ENCODE measurements around the gene AQP12A.

AQP12A gene

GRCh38 chr2:240724431-240724830 lies 32.8 kb downstream of the AQP12A start:
- H3K9me3 ChIP-seq: no peaks in the 10 kb centered on the region
- no peak for TF ChIP-seq CTCF (IDR thresholded peaks at IDR 0.05)
- H3K36me3 ChIP-seq: no peaks in the 10 kb centered on the region
- no peak overlapping the region for H3K27ac ChIP-seq
- no peaks in the 10 kb centered on the region for H3K4me1 ChIP-seq (ENCODE audit: control insufficient read depth in 1 of 2, insufficient read depth in 1 of 2, low read depth in 1 of 2, low read length in 1 of 2)
- H3K27me3 ChIP-seq: no peaks in the 10 kb centered on the region
- no peak overlapping the region for H3K4me3 ChIP-seq (ENCODE audit: low read depth in 1 of 2, low read length in 1 of 2)

- Histone ChIP-seq H3K27me3 (no peaks in the 10 kb centered on the region), H3K27ac (no peak overlapping the region)
These were observed 33.6 kb downstream of the AQP12A start for GRCh38 chr2:240725266-240725665.

GRCh38 chr2:240725671-240726070 lies 34.0 kb downstream of the AQP12A start:
- no peaks in the 10 kb centered on the region for H3K4me1 ChIP-seq (ENCODE audit: control insufficient read depth in 1 of 2, insufficient read depth in 1 of 2, low read depth in 1 of 2, low read length in 1 of 2)
- no peak overlapping the region for H3K27ac ChIP-seq
- H3K4me3 ChIP-seq (ENCODE audit: low read depth in 1 of 2, low read length in 1 of 2): no peak overlapping the region
- H3K9me3 ChIP-seq: no peaks in the 10 kb centered on the region
- H3K36me3 ChIP-seq: no peaks in the 10 kb centered on the region
- no peak for TF ChIP-seq CTCF (IDR thresholded peaks at IDR 0.05)
- no peaks in the 10 kb centered on the region for H3K27me3 ChIP-seq

More at GRCh38 chr2:240725266-240725665, 33.6 kb downstream of the AQP12A start:
- Histone ChIP-seq H3K36me3 (no peaks in the 10 kb centered on the region), H3K4me3 (ENCODE audit: low read depth in 1 of 2, low read length in 1 of 2) (no peak overlapping the region), H3K9me3 (no peaks in the 10 kb centered on the region), H3K4me1 (ENCODE audit: control insufficient read depth in 1 of 2, insufficient read depth in 1 of 2, low read depth in 1 of 2, low read length in 1 of 2) (no peaks in the 10 kb centered on the region)
- no peak for TF ChIP-seq CTCF (IDR thresholded peaks at IDR 0.05)

GRCh38 chr2:240726876-240727275 lies 35.2 kb downstream of the AQP12A start:
- TF ChIP-seq CTCF (IDR thresholded peaks at IDR 0.05): no peak
- no peaks in the 10 kb centered on the region for H3K9me3 ChIP-seq
- no peak overlapping the region for H3K27ac ChIP-seq
- no peaks in the 10 kb centered on the region for H3K27me3 ChIP-seq
- H3K36me3 ChIP-seq: no peaks in the 10 kb centered on the region
- H3K4me3 ChIP-seq (ENCODE audit: low read depth in 1 of 2, low read length in 1 of 2): no peak overlapping the region
- no peaks in the 10 kb centered on the region for H3K4me1 ChIP-seq (ENCODE audit: control insufficient read depth in 1 of 2, insufficient read depth in 1 of 2, low read depth in 1 of 2, low read length in 1 of 2)

GRCh38 chr2:240727439-240727838 lies 35.8 kb downstream of the AQP12A start:
- Histone ChIP-seq H3K4me1 (ENCODE audit: control insufficient read depth in 1 of 2, insufficient read depth in 1 of 2, low read depth in 1 of 2, low read length in 1 of 2) (no peaks in the 10 kb centered on the region), H3K27ac (no peak overlapping the region), H3K27me3 (no peaks in the 10 kb centered on the region), H3K4me3 (ENCODE audit: low read depth in 1 of 2, low read length in 1 of 2) (no peak overlapping the region), H3K9me3 (no peaks in the 10 kb centered on the region), H3K36me3 (no peaks in the 10 kb centered on the region)
- no peak for TF ChIP-seq CTCF (IDR thresholded peaks at IDR 0.05)

GRCh38 chr2:240727913-240728312 lies 36.2 kb downstream of the AQP12A start:
- Histone ChIP-seq H3K36me3 (no peaks in the 10 kb centered on the region), H3K4me1 (ENCODE audit: control insufficient read depth in 1 of 2, insufficient read depth in 1 of 2, low read depth in 1 of 2, low read length in 1 of 2) (no peaks in the 10 kb centered on the region), H3K4me3 (ENCODE audit: low read depth in 1 of 2, low read length in 1 of 2) (no peak overlapping the region), H3K27ac (no peak overlapping the region), H3K27me3 (no peaks in the 10 kb centered on the region), H3K9me3 (no peaks in the 10 kb centered on the region)
- no peak for TF ChIP-seq CTCF (IDR thresholded peaks at IDR 0.05)

Measured in neutrophil (primary cell).